Skin epidermis (tissue), 12 donors: ENCODE measurements around the gene MBNL2.
A peak's percentile ranks its signal among the peaks of the same experiment; 100 is the strongest.

ENCODE experiments used
- H3K27ac ChIP-seq, 21 experiments: fragments of 200-600 bp; sonication (generic) in 11 of 21; one replicate each; pipeline ENCODE4 v1.5.0; 2020; ENCODE audit warnings: mild to moderate bottlenecking in 3 of 21, inconsistent platforms in 2 of 21, moderate library complexity in 2 of 21
- H3K4me3 ChIP-seq, 7 experiments: fragments of 200-600 bp; sonication (generic) in 2 of 7; one replicate each; pipeline ENCODE4 v1.5.0; 2020; ENCODE audit warnings: inconsistent platforms in 2 of 7, mild to moderate bottlenecking in 2 of 7, moderate library complexity in 1 of 7

Gene MBNL2

DNA sequence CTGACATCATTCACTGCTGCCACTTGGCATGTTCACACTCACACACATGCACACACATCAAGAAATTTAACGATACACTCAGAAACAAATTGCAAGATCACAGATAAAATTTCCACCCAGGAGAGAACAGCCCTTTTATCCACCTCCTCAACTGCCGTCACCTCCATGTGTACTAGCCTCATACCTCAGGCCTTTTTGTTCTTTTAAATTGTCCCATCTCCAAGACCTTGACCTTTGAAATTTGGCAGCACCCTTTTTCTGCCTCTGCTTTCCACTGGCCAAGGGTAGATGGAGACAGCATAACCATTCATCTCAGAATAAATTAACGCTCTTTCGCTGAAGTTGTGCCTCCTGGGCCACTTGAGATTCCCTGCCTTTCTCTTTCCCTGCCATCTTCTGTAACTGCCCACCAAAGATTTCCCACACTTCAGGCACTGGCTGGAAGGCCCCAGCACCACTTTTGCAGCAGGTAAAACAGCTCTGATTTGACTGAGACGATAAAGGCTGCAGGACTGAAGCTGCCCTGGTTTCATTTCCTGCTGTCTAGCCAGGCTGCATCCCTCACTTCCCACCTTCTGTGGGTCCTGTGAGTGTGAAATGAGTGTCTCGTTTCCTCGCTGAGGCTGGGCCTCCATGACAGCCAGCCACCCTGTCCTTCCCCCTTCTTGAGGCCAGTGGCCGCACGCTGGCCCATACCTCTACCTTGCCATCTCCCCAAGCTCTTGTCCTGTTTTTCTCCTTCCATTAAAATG, 39.3 kb downstream of the MBNL2 start:
- peak overlapping the region in 4 of 21 experiments; percentile 14 to 84 (median 39) for H3K27ac ChIP-seq
- no peak overlapping the region for H3K4me3 ChIP-seq

DNA sequence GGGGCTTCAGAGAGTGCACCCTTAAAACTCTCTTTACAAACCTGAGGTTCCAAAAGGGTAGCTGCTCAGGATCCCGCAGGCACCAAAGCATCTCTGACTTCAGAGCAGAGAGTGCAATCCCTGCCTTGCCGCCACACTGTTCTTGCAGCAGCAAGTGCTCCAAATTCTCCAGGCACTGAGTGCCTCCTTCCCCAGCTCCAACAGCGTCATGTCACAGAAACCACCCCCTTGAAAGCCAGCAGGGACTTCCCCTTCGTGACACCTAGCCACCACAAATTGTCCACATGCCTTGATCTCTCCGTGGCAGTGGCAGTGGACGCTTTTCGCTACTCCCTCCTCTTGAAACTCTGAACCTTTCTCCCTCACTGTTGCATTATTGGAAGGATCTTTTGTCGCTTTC, 39.9 kb downstream of the MBNL2 start:
- Histone ChIP-seq H3K27ac (peak overlapping the region in 3 of 21 experiments; percentile 14 to 56 (median 31)), H3K4me3 (no peak overlapping the region)

DNA sequence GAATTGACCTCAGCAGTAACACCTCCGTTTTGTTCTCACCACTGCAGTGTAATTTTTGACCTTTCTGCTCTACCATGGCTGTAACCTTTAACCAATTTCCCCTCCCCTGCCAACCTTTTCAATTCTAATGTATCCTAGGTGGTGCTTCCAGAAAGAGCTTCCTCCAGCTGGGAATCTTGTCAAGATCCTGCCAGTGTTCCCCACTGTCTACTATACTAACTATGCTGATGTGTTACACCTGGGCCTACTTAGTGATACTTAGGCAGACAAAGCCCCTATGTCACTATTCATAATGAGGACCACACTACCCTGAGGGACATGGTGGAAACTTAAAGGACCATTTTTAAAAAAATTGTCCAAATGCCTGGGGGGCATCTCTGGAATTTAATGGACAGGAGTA, 41.0 kb downstream of the MBNL2 start:
- Histone ChIP-seq H3K27ac (no peak overlapping the region), H3K4me3 (no peak overlapping the region)

DNA sequence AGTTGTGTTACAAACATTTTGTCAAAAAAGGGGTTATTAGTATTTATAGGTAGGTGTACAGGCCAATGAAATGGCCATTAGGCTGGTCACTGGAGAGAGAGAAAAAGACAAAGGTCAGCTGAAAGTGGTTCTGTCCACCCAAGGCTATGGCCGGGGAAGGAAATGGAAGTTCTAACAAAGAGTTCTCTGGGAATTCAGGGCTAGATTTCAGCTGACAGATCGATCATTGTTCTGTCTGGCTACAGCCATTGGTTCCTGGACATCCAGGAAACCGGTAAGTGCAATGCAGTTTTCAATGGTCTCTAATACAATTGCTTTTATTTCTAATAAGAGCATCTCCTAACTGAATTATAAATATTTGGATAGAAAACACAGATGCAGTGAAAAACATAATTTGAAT, 42.5 kb downstream of the MBNL2 start:
- H3K27ac ChIP-seq = no peak overlapping the region
- no peak overlapping the region for H3K4me3 ChIP-seq

DNA sequence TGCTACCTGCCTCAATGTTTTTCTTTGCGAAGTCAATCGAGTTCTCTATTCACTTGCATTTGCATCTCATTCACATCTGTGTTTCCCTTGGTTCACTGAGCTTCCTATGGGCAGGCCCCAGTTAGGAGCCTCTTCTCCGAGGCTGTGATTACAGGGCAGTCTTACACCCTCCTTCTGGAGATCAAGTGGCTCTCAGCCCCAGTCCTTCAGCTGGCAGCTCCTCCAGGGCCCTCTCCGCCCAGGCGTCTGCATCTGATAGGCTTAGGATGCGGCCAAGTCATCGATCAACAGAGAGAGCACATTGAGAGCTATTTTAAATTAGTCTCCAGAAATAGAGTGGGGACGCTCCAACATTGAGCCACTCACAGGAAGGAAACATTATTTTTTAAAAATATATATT, 44.2 kb downstream of the MBNL2 start:
- H3K4me3 ChIP-seq = no peak overlapping the region
- H3K27ac ChIP-seq = peak overlapping the region in 3 of 21 experiments; percentile 30 to 45 (median 45)

DNA sequence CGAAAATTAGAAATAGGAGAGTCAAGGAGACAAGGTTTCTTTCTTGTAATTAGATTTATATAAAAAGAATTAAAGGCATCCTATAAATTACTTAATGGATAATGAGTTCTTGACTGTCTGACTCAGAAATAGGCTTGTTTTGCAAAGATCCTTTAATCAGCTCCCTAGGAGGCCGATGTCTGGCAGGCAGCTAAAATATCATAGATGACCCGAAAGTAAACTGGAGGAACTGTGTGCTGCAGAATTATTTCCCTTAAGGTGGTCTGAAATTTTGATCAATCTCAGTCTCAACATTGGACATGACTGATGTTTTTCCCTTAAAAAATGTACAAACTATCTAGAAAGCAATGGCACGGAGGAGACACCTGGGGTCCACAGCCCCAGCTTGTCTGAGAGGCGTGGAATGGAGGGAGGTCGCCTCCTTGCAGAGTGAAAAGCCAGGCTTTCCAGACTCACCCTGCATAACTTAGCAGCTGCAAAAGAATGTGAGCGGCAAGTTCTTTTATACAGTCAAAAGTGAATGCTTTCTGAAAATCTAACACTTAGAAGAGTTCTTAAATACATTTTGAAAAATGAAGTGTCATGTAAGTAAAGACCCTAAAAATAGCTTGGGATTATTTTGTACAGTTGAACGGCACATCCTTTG, 44.8 kb downstream of the MBNL2 start:
- no peak overlapping the region for H3K4me3 ChIP-seq
- peak overlapping the region in 6 of 21 experiments; percentile 2 to 45 (median 26) for H3K27ac ChIP-seq

DNA sequence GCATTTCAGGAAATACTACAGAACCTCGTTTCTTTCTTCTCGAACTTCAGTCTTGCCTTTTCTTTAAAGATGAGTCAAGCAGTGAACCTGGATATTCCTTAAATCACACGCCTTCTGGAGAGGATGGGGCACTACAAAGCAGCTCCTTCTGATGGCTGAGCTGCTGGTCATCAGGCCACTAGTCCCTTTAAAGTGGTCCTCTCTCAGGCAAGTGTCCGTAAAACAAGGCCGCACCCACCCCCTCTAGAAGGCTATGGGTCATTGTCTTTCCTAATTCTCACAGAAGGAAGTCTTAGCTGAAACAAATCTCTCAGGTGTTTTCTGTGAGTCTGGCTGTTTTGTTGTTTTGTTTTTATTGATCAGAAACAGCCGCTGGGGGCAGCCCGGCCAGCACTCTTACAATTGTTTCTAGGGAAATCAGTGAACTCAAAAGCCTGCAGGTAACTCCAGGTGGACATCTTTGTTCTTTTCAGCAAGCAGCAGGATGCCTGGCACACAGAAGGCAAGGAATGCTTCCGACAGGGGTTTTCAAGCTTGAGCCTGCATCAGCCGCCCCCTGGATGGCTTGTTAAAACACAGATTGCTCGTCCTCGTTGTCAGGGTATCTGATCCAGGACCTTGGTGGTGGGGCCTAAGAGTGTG, 45.4 kb downstream of the MBNL2 start:
- no peak overlapping the region for H3K4me3 ChIP-seq
- peak overlapping the region in 8 of 21 experiments; percentile 0 to 55 (median 16) for H3K27ac ChIP-seq

DNA sequence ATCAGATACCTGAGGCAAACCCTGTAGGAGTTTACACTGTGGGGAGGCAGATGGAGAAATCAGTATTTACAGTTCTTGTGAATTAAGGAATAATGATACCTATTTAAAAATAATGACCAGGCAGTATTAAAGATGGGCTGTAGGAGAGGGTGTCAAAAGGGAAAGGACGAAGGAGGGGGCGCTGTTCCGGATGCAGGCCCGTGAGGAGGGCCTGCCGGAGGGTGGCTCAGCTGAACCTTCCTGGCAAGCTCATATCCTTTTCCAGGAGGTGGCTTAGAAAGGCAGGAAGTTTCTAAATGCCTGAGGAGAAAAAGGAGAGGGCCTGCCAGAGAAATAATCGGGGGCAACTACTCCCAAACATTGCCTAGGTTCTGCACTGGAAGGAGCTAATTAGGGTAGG, 46.6 kb downstream of the MBNL2 start:
- no peak overlapping the region for H3K4me3 ChIP-seq
- H3K27ac ChIP-seq = peak overlapping the region in 13 of 21 experiments; percentile 0 to 57 (median 34)

DNA sequence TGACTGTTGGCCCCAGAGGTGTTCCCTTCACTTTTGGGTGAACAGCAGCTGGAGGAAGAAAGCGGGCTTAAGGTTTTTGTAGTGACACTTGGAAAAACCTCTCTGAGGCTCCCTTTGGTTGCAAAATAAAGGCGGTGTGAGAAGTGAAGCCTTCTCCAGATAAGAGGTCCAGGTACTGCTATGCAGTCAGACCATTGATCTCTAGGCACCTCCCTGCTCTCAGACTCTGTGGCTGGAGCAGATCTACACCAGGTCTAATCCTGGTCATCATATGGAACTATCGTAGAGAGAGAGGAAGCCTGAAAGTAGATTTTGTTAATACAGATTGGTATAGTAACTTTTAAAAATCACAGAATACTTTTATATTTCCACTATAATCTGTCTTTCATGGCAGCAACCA, 47.5 kb downstream of the MBNL2 start:
- Histone ChIP-seq H3K4me3 (no peak overlapping the region), H3K27ac (peak overlapping the region in 12 of 21 experiments; percentile 2 to 64 (median 40))

DNA sequence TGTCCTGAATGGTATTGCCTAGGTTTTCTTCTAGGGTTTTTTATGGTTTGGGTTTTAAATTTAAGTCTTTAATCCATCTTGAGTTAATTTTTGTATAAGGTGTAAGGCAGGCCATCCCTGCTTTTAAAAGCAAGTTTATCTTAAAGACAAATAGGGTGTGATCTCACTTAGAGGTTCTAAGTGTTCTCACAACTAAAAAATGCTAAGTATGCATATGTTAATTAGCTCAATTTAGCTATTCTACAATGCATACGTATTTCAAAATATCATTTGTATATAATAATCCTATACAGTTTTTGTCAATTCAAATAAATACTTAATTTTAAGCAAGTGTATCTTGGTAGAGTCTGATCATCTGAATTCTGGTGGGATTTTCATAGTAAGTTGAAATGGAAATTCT, 50.4 kb downstream of the MBNL2 start:
- Histone ChIP-seq H3K27ac (peak overlapping the region in 14 of 21 experiments; percentile 9 to 75 (median 48)), H3K4me3 (no peak overlapping the region)

DNA sequence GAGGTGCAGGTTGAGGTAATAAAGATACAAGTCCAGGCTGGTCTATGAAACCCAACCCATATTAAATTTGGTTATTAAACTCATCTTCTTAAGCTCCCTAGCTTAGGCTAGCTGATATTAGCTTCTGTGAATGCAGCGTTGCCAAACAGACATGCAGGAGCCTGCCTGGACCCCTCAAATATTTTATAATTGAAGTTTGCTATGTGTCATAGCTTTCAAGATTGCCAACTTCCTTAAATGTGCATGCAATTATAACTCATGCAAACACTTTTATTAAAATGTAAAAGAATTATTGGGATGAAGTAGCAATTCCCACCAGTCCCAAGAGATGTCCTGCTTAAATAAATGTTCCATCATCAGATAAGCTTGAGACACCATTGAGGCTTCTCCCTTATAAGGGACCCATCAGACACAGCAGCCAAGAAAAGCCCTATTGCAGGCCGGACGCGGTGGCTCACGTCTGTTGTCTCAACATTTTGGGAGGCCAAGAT, 51.3 kb downstream of the MBNL2 start:
- Histone ChIP-seq H3K27ac (peak overlapping the region in 19 of 21 experiments; percentile 18 to 79 (median 69)), H3K4me3 (no peak overlapping the region)

DNA sequence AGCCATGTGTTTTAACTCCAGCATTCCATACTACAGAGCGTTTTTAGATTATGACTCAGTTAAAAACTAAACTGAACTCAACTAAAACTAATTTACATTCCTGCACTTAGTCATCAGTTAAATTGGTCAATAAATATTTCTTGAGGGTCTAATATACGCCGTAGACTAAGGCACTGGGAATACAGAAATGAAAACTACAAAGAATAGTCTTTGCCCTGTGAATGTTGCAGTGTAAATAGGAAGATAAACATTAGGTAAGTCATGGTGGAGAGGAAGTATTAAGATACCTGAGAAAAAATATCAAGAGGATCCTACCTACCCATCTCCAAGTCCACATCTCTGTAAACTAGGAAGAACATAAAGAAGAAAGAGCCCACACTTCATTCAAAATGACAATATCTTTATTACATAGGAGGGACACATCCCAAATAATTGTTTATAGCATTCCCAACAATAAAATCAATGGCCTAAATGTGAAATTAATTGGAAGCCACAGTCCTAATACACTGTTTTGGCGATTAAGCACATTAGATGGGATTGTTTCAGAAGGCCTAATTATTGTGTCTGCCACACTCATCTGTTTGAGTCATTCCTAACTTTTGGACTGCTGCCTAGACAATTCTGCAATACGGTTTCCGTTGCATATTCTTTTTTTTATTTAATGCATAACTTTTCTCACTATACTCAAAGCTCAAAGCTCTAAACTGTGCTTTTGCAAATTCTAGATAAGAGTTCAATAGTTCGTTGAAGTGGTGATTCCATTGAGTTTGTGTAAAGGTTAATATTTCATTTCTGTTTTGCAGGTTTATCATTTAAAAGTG, 52.9 kb downstream of the MBNL2 start:
- no peak overlapping the region for H3K4me3 ChIP-seq
- H3K27ac ChIP-seq = peak overlapping the region in 17 of 21 experiments; percentile 13 to 79 (median 69)

DNA sequence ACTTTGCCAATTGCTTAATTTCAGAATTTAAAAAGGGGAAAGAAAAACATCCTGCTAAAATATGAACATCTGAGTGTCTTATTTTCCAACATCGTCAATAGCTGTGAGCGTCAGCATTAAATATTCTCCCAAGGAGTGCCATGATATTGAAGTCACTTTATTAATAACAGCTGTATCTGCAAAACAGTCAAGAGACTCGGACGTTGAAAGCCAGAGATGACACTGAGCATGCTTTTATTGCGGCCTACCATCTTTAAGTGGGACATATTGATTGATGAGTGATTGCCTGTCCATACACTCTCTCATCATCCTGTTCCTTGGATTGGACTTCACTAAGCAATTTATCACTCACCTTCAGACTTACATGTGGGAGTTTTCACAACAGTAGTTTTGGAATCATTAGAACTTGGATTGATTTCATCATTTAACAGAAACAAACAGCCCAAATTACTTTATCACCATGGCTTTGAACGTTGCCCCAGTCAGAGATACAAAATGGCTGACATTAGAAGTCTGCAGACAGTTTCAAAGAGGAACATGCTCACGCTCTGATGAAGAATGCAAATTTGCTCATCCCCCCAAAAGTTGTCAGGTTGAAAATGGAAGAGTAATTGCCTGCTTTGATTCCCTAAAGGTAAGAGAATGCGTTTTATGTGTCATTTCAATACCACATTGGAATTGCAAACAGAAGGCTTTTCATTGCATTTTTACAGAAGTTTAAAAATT, 53.8 kb downstream of the MBNL2 start:
- H3K4me3 ChIP-seq = no peak overlapping the region
- peak overlapping the region in 10 of 21 experiments; percentile 13 to 79 (median 65) for H3K27ac ChIP-seq

DNA sequence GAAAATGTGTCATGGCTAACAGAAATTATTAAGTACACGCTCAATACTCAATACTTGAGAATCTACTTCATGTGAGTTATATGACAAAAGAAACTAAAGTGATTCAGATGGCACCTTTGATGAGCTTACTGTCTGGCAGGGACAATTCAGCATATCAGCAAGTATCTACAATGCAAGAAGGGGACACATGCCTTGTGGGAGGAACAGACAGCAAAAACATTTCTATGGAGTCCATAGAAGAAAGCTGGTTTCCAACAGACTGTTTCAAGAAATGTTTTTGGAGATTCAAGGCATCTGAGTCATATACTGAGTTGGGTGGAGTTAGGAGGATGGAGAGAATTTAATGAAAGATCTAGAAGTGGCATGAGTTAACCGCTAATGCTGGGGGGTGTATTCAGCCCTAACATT, 54.7 kb downstream of the MBNL2 start:
- peak overlapping the region in 6 of 21 experiments; percentile 21 to 64 (median 28) for H3K27ac ChIP-seq
- H3K4me3 ChIP-seq = no peak overlapping the region

DNA sequence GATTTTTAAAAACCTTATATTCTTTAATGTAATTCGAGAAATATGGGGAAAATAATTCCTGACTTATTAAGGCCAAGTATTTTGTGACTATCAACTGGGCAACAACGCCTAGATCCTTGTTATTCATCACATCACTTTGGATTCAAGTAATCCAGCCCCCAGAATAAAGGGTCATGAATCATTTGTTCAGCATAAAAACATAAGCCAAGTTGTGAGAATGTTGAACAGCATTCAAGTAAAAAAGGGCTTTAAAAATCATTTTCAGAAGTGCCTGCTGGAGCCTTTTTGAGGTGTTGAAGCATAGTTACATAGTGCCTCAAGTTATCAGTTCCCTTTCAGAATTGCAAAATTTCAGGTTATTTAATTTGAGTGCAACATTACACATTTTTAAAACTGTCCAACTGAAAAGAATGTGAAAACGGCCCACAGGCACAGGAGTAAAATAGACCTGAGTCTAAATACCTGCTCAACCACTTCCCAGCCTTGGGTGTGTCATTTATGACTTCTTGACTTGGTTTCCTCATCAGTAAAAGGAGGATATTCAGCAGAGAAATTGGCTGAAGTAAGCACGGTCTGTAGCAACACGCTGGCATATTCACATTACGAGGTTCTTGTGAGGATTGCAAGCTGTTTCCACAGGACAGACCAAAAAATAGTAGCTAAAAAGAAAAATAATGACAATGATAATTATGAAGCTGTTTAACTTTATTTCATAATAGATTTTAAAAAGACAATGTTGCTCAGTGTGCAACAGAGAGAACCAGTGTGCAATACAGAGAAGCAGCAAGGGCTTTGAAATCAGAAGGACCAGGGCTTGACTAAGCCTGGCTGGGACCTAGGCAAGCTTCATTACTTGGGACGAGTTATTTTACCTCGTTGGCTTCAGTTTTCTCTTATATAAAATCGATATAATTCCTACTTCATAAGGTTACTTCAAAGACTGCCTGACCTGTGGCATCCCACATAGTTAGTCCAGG, 56.6 kb downstream of the MBNL2 start:
- Histone ChIP-seq H3K27ac (peak overlapping the region in 18 of 21 experiments; percentile 2 to 72 (median 49)), H3K4me3 (no peak overlapping the region)

DNA sequence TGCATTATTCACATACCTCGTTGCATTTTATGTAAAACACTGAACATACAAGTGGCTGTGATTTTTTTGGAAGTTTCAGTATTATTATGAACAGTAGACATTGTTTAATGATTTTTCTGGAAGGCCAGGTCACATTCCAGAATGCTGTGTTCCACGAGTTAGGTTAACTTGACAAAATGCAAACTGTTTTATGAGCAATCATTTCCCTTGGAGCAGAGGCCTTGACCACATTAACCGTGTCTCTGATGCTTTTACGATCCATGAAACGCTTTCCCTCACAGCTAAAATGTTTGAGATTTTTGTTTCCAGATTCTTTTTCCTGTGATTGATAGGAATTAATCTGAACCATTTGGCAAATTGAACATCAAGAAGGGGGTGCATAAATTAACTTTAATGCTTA, 57.8 kb downstream of the MBNL2 start:
- no peak overlapping the region for H3K4me3 ChIP-seq
- H3K27ac ChIP-seq = peak overlapping the region in 10 of 21 experiments; percentile 3 to 71 (median 46)

DNA sequence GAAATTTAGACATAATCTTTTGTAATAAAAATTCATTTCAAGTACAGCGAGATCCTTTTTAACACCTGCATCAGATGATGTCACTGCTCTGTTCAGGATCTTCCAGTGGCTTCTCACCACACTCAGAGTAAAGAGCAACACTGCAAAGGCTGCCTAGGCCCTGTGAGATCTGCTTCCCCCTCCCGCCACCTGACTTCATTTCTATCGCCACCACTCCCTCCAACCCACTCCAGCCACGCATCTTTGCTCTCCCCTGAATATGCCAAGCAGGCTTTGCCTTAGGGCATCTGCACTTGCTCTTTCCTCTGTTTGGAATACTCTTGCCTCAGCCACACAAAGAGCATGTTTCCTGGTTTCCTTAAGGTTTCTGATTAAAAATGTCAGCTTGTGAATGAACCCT, 58.3 kb downstream of the MBNL2 start:
- H3K4me3 ChIP-seq = no peak overlapping the region
- peak overlapping the region in 13 of 21 experiments; percentile 3 to 71 (median 52) for H3K27ac ChIP-seq

DNA sequence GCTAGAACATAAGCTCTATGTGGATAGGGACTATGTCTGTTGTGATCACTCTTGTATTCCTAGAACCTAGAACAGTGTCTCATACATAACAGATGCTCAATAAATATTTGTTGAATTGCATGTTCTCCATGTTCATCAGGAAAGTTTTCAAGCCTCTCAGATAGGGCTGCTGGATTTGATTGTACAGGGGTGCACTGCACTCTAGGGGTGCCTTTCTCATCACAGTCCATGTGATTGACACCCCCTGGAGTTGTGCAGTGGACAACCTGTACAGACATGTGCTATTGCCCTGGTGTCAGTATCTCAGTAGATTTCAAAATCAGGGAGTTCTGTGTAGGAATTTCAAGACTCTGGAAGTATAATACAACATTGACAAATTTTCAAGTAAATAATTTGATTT, 58.9 kb downstream of the MBNL2 start:
- peak overlapping the region in 8 of 21 experiments; percentile 29 to 65 (median 54) for H3K27ac ChIP-seq
- no peak overlapping the region for H3K4me3 ChIP-seq
